ENCODE results near the gene BABAM2. TPM values are rescaled to one million over a fixed set of nuclear protein-coding genes. Genes with fewer than 3 reads are reported as not detected.
"Not testable (repeated sequence)": the region's sequence is repeated elsewhere in the genome, so short reads cannot be mapped to it uniquely, and the experiment has no call there.

The BABAM2 gene
- total RNA-seq, 2 donors from 2014 or later = 36.4 to 40.9 TPM

- H3K4me1 ChIP-seq (ENCODE audit: control insufficient read depth, insufficient read depth, low read length) = no peaks in the 10 kb centered on the region
- no peaks in the 10 kb centered on the region for H3K9me3 ChIP-seq (ENCODE audit: control insufficient read depth, low read length)
- no peaks in the 10 kb centered on the region for H3K4me1 Mint-ChIP-seq
- no peak for TF ChIP-seq CTCF (conservative IDR thresholded peaks at IDR 0.05)
- WGBS, 2 experiments (ENCODE audit: insufficient coverage in 1 of 2, insufficient read length in 1 of 2) = 93 to 98% methylated on average over 7 to 8 of the region's 8 CpGs
- no peaks in the 10 kb centered on the region for H3K36me3 ChIP-seq (ENCODE audit: control insufficient read depth, insufficient read depth, low read length)
- peaks cover 5% of the 10 kb centered on the region for H3K36me3 Mint-ChIP-seq (ENCODE audit: low read depth)
- no peak overlapping the region for H3K9ac ChIP-seq (ENCODE audit: extremely low read depth, low read length, poor library complexity, severe bottlenecking)
- H3K4me3 Mint-ChIP-seq = no peak overlapping the region
- no peak overlapping the region for H3K4me3 ChIP-seq (ENCODE audit: low read length)
- no peak for DNase-seq
- H3K27me3 Mint-ChIP-seq (ENCODE audit: insufficient read depth) = no peaks in the 10 kb centered on the region
- no peak overlapping the region for H3K27ac Mint-ChIP-seq
- H3K9me3 Mint-ChIP-seq = peaks cover 2% of the 10 kb centered on the region
- no peak overlapping the region for H3K27ac ChIP-seq (ENCODE audit: low read depth, low read length)
- no peaks in the 10 kb centered on the region for H3K27me3 ChIP-seq (ENCODE audit: control insufficient read depth, insufficient read depth, low read length, poor library complexity, severe bottlenecking)
Observed at GRCh38 chr2:28332696-28333095, 442.2 kb downstream of the BABAM2 start.

- H3K27ac Mint-ChIP-seq = no peak overlapping the region
- WGBS, 2 experiments (ENCODE audit: insufficient coverage in 1 of 2, insufficient read length in 1 of 2) = 85 to 86% methylated on average over 7 to 15 of the region's 15 CpGs
- peaks cover 1% of the 10 kb centered on the region for H3K4me1 ChIP-seq (ENCODE audit: control insufficient read depth, insufficient read depth, low read length)
Observed at GRCh38 chr2:28333606-28334526, 443.3 kb downstream of the BABAM2 start.

GRCh38 chr2:28334527-28334894 lies 444.0 kb downstream of the BABAM2 start:
- Mint-ChIP-seq H3K4me3 (no peak overlapping the region), H3K9me3 (peaks cover 2% of the 10 kb centered on the region), H3K4me1 (peaks cover 14% of the 10 kb centered on the region), H3K36me3 (ENCODE audit: low read depth) (no peaks in the 10 kb centered on the region), H3K27ac (no peak overlapping the region), H3K27me3 (ENCODE audit: insufficient read depth) (no peaks in the 10 kb centered on the region)
- no peak for TF ChIP-seq CTCF (conservative IDR thresholded peaks at IDR 0.05)
- DNase-seq = no peak
- Histone ChIP-seq H3K36me3 (ENCODE audit: control insufficient read depth, insufficient read depth, low read length) (no peaks in the 10 kb centered on the region), H3K9me3 (ENCODE audit: control insufficient read depth, low read length) (no peaks in the 10 kb centered on the region), H3K4me1 (ENCODE audit: control insufficient read depth, insufficient read depth, low read length) (peaks cover 4% of the 10 kb centered on the region), H3K9ac (ENCODE audit: extremely low read depth, low read length, poor library complexity, severe bottlenecking) (no peak overlapping the region), H3K27me3 (ENCODE audit: control insufficient read depth, insufficient read depth, low read length, poor library complexity, severe bottlenecking) (no peaks in the 10 kb centered on the region), H3K4me3 (ENCODE audit: low read length) (no peak overlapping the region), H3K27ac (ENCODE audit: low read depth, low read length) (no peak overlapping the region)
- 89 to 100% methylated on average over 2 to 8 of the region's 8 CpGs for WGBS, 2 experiments (ENCODE audit: insufficient coverage in 1 of 2, insufficient read length in 1 of 2)

More at GRCh38 chr2:28333606-28334526, 443.3 kb downstream of the BABAM2 start:
- Histone ChIP-seq H3K9me3 (ENCODE audit: control insufficient read depth, low read length) (no peaks in the 10 kb centered on the region), H3K27me3 (ENCODE audit: control insufficient read depth, insufficient read depth, low read length, poor library complexity, severe bottlenecking) (no peaks in the 10 kb centered on the region), H3K27ac (ENCODE audit: low read depth, low read length) (no peak overlapping the region), H3K36me3 (ENCODE audit: control insufficient read depth, insufficient read depth, low read length) (no peaks in the 10 kb centered on the region), H3K9ac (ENCODE audit: extremely low read depth, low read length, poor library complexity, severe bottlenecking) (no peak overlapping the region), H3K4me3 (ENCODE audit: low read length) (no peak overlapping the region)
- TF ChIP-seq CTCF (conservative IDR thresholded peaks at IDR 0.05) = no peak
- Mint-ChIP-seq H3K27me3 (ENCODE audit: insufficient read depth) (no peaks in the 10 kb centered on the region), H3K9me3 (peaks cover 2% of the 10 kb centered on the region), H3K4me1 (peaks cover 9% of the 10 kb centered on the region), H3K36me3 (ENCODE audit: low read depth) (peaks cover 5% of the 10 kb centered on the region), H3K4me3 (no peak overlapping the region)
- no peak for DNase-seq

GRCh38 chr2:28335265-28335664 lies 444.7 kb downstream of the BABAM2 start:
- not testable (repeated sequence) for DNase-seq; H3K27me3 Mint-ChIP-seq (ENCODE audit: insufficient read depth); H3K9me3 ChIP-seq (ENCODE audit: control insufficient read depth, low read length); H3K27ac Mint-ChIP-seq; H3K9me3 Mint-ChIP-seq; H3K4me3 Mint-ChIP-seq; H3K27ac ChIP-seq (ENCODE audit: low read depth, low read length); H3K36me3 Mint-ChIP-seq (ENCODE audit: low read depth); H3K27me3 ChIP-seq (ENCODE audit: control insufficient read depth, insufficient read depth, low read length, poor library complexity, severe bottlenecking); H3K36me3 ChIP-seq (ENCODE audit: control insufficient read depth, insufficient read depth, low read length); H3K4me3 ChIP-seq (ENCODE audit: low read length); H3K4me1 ChIP-seq (ENCODE audit: control insufficient read depth, insufficient read depth, low read length); H3K9ac ChIP-seq (ENCODE audit: extremely low read depth, low read length, poor library complexity, severe bottlenecking)
- H3K4me1 Mint-ChIP-seq = peaks cover 14% of the 10 kb centered on the region
- 94 to 95% methylated on average over 7 to 11 of the region's 11 CpGs for WGBS, 2 experiments (ENCODE audit: insufficient coverage in 1 of 2, insufficient read length in 1 of 2)

Measured in endodermal cell (in vitro differentiated cells).